ENCODE measurements around the gene SMIM20. TPM values are rescaled to one million over a fixed set of nuclear protein-coding genes. Genes with fewer than 3 reads are reported as not detected.

Gene SMIM20
- total and polyA plus RNA-seq, 4 experiments from 2014 or later = 16.9 to 78.9 (median 33.0) TPM

DNA sequence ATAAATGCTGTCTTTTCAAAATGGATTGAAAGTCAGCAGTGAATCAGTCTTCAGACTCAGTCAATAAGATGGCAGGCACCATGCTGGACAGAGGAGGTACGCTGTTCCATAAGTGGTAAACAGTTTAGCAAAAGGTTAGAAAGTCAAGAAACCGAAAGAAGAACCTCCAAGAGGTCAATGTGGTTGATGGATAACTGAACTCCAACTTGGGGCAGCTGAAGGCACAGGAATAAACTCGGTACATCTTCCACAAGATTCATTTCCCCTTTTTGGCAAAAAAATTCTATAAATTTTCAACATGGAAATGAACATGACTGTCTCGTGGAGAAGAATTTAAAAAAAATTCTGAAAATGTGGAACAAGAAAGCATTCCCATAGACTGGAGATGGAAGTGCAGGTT, 32.8 kb upstream of the SMIM20 start:
- Mint-ChIP-seq H3K4me1 (no peaks in the 10 kb centered on the region), H3K36me3 (no peaks in the 10 kb centered on the region), H3K4me3 (no peak overlapping the region), H3K27ac (no peak overlapping the region), H3K9me3 (peaks cover 0 to 2% (median 0%) of the 10 kb centered on the region in 8 donors), H3K27me3 (peaks cover 0 to 6% of the 10 kb centered on the region in 2 donors)
- no peak overlapping the region for H3K4me3 ChIP-seq (ENCODE audit: low read length in 2 of 2)
- no peak for DNase-seq
- intact Hi-C loops (cut with micrococcal nuclease) = no loop called here
- H3K27me3 ChIP-seq (ENCODE audit: insufficient read depth, low read length) = no peaks in the 10 kb centered on the region
- H3K4me1 ChIP-seq (ENCODE audit: insufficient read depth, low read length) = no peaks in the 10 kb centered on the region
- no peaks in the 10 kb centered on the region for H3K9me3 ChIP-seq (ENCODE audit: control insufficient read depth in 1 of 2, low read length in 2 of 2)
- no peak overlapping the region for H3K27ac ChIP-seq (ENCODE audit: low read depth, low read length)
- ChIA-PET CTCF (ENCODE audit: partially characterized antibody) (no interaction called here), POLR2A (ENCODE audit: partially characterized antibody) (no interaction called here)
- H3K36me3 ChIP-seq (ENCODE audit: insufficient read depth, low read length) = no peaks in the 10 kb centered on the region

DNA sequence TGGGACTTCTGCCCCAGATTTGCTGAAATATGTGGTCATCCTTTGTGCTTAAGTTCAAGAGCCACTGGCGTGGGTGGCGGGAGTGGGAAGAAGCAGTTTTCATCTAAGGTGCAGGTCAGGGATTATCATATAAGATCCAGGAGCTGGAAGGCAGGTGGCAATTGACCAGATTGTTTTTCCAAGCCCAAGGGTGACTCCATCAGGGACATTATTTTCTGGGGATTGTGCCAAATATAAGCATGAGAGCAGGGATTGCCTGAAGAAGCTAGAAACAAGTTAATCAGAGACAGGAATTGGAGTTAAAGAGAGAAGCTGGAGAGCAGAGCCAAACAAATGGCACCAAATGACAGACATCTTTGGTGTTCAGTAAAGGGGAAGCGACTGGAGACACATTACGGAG, 31.8 kb upstream of the SMIM20 start:
- Histone ChIP-seq H3K36me3 (ENCODE audit: insufficient read depth, low read length) (no peaks in the 10 kb centered on the region), H3K27me3 (ENCODE audit: insufficient read depth, low read length) (no peaks in the 10 kb centered on the region), H3K27ac (ENCODE audit: low read depth, low read length) (no peak overlapping the region), H3K4me3 (ENCODE audit: low read length in 2 of 2) (no peak overlapping the region), H3K9me3 (ENCODE audit: control insufficient read depth in 1 of 2, low read length in 2 of 2) (no peaks in the 10 kb centered on the region), H3K4me1 (ENCODE audit: insufficient read depth, low read length) (no peaks in the 10 kb centered on the region)
- intact Hi-C loops (cut with micrococcal nuclease) = no loop called here
- POLR2A ChIA-PET (ENCODE audit: partially characterized antibody) = no interaction called here
- peak overlapping the region in 1 of 7 donors; percentile 70 for H3K27ac Mint-ChIP-seq
- H3K27me3 Mint-ChIP-seq = peaks cover 0 to 6% of the 10 kb centered on the region in 2 donors
- no peak for DNase-seq
- H3K9me3 Mint-ChIP-seq = peaks cover 0 to 2% (median 0%) of the 10 kb centered on the region in 8 donors
- no peaks in the 10 kb centered on the region for H3K4me1 Mint-ChIP-seq
- no peak overlapping the region for H3K4me3 Mint-ChIP-seq
- H3K36me3 Mint-ChIP-seq = no peaks in the 10 kb centered on the region
- CTCF ChIA-PET (ENCODE audit: partially characterized antibody) = no interaction called here

DNA sequence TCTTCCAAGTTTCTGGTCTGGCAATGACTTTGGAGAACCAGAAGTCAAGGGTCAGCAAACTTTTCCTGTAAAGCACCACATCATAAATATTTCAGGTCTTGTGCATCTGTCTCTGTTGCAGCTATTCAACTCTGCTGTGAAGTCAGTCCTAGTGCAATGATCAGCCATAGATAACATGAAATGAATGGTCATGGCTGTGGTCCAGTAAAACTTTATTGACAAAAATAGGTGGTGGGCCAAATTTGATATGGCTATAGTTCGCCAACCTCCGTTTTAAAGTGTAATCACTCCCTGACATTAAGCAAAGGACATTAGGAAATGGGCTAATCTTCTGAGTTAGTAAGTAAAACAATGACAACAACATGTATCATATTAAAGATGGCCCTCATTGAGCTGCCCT, 30.5 kb upstream of the SMIM20 start:
- H3K4me3 Mint-ChIP-seq = no peak overlapping the region
- peaks cover 0 to 2% (median 0%) of the 10 kb centered on the region in 8 donors for H3K9me3 Mint-ChIP-seq
- ChIA-PET POLR2A (ENCODE audit: partially characterized antibody) (no interaction called here), CTCF (ENCODE audit: partially characterized antibody) (no interaction called here)
- no peak for DNase-seq
- Histone ChIP-seq H3K9me3 (ENCODE audit: control insufficient read depth in 1 of 2, low read length in 2 of 2) (no peaks in the 10 kb centered on the region), H3K27me3 (ENCODE audit: insufficient read depth, low read length) (no peaks in the 10 kb centered on the region), H3K36me3 (ENCODE audit: insufficient read depth, low read length) (no peaks in the 10 kb centered on the region), H3K4me1 (ENCODE audit: insufficient read depth, low read length) (no peaks in the 10 kb centered on the region), H3K27ac (ENCODE audit: low read depth, low read length) (no peak overlapping the region), H3K4me3 (ENCODE audit: low read length in 2 of 2) (no peak overlapping the region)
- intact Hi-C loops (cut with micrococcal nuclease) = no loop called here
- H3K27me3 Mint-ChIP-seq = peaks cover 0 to 6% of the 10 kb centered on the region in 2 donors
- H3K36me3 Mint-ChIP-seq = no peaks in the 10 kb centered on the region
- no peak overlapping the region for H3K27ac Mint-ChIP-seq
- H3K4me1 Mint-ChIP-seq = peaks cover 0 to under 1% (median 0%) of the 10 kb centered on the region in 4 donors

DNA sequence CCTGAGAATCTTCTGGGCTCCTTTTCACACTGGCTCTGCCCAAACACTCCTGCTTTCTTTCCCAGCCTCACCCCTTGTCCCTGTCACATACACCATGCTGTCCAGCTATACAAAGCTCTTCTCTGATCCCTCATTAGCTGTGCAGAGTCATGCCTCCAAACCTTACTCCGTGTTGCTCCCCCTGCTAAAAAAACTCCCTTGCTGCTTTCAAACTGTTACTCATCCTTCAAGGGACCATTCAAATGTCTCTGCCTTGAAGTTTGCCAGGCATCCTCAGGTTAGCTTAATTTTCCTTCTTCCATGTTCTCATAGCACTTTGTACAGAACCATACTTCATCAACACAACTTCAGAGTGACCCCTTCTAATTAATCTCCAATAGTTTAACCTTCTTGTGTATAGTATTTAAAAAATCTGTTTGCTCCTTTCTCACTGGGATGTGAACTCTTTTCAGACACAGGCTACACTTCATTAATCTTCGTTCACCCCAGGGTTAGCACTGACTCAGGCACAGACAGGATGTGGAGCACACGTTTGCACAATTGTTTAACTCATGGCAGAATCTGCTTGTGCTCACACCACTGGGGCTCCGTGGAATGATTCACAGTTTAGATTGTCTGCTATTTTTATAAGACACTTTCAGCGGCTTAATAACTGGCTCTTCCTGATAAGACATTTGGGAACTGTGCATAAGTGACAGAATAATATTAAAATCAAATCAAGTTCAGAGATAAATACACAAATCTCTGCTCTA, 29.8 kb upstream of the SMIM20 start:
- H3K9me3 Mint-ChIP-seq = peaks cover 0 to 2% (median 0%) of the 10 kb centered on the region in 8 donors
- no peaks in the 10 kb centered on the region for H3K36me3 ChIP-seq (ENCODE audit: insufficient read depth, low read length)
- no peaks in the 10 kb centered on the region for H3K36me3 Mint-ChIP-seq
- POLR2A ChIA-PET (ENCODE audit: partially characterized antibody) = no interaction called here
- peaks cover 0 to 6% of the 10 kb centered on the region in 2 donors for H3K27me3 Mint-ChIP-seq
- CTCF ChIA-PET (ENCODE audit: partially characterized antibody) = no interaction called here
- H3K4me3 ChIP-seq (ENCODE audit: low read length in 2 of 2) = no peak overlapping the region
- H3K27ac ChIP-seq (ENCODE audit: low read depth, low read length) = no peak overlapping the region
- H3K4me3 Mint-ChIP-seq = no peak overlapping the region
- H3K4me1 ChIP-seq (ENCODE audit: insufficient read depth, low read length) = no peaks in the 10 kb centered on the region
- H3K9me3 ChIP-seq (ENCODE audit: control insufficient read depth in 1 of 2, low read length in 2 of 2) = no peaks in the 10 kb centered on the region
- peaks cover 0 to 4% (median 0%) of the 10 kb centered on the region in 4 donors for H3K4me1 Mint-ChIP-seq
- intact Hi-C loops (cut with micrococcal nuclease) = no loop called here
- no peaks in the 10 kb centered on the region for H3K27me3 ChIP-seq (ENCODE audit: insufficient read depth, low read length)
- no peak for DNase-seq
- no peak overlapping the region for H3K27ac Mint-ChIP-seq

DNA sequence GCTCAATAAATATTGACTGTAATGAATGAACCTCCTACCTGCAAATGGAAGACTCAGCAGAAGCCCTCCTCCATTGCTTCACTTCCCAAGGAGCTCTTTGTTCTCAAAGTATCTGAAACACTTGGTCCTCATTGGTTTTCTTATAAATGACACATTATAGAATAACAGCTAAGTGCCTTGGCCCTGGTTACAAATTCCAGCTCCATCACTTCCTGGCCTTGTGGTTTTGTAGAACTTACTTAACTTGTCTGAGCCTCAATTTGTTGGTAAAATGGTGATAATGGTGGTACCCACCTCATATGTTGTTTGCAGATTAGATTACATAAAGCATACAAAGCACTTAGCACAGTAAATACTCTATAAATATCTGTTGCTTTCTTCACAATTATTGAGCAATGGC, 25.2 kb upstream of the SMIM20 start:
- H3K9me3 Mint-ChIP-seq = no peaks in the 10 kb centered on the region
- ChIA-PET POLR2A (ENCODE audit: partially characterized antibody) (no interaction called here), CTCF (ENCODE audit: partially characterized antibody) (interaction anchor here (0.7 kb wide), 1 partner anchor 60 kb away, joined by 3 read pairs; no protein-coding TSS in a partner anchor)
- no peaks in the 10 kb centered on the region for H3K27me3 ChIP-seq (ENCODE audit: insufficient read depth, low read length)
- no peak overlapping the region for H3K27ac ChIP-seq (ENCODE audit: low read depth, low read length)
- peaks cover 0 to 3% of the 10 kb centered on the region in 2 donors for H3K36me3 Mint-ChIP-seq
- no peak overlapping the region for H3K4me3 ChIP-seq (ENCODE audit: low read length in 2 of 2)
- H3K36me3 ChIP-seq (ENCODE audit: insufficient read depth, low read length) = no peaks in the 10 kb centered on the region
- no peak overlapping the region for H3K4me3 Mint-ChIP-seq
- no peaks in the 10 kb centered on the region for H3K9me3 ChIP-seq (ENCODE audit: control insufficient read depth in 1 of 2, low read length in 2 of 2)
- intact Hi-C loops (cut with micrococcal nuclease) = no loop called here
- no peak overlapping the region for H3K27ac Mint-ChIP-seq
- H3K4me1 Mint-ChIP-seq = peaks cover 0 to 4% (median 0%) of the 10 kb centered on the region in 4 donors
- no peaks in the 10 kb centered on the region for H3K27me3 Mint-ChIP-seq
- DNase-seq = no peak
- H3K4me1 ChIP-seq (ENCODE audit: insufficient read depth, low read length) = no peaks in the 10 kb centered on the region

DNA sequence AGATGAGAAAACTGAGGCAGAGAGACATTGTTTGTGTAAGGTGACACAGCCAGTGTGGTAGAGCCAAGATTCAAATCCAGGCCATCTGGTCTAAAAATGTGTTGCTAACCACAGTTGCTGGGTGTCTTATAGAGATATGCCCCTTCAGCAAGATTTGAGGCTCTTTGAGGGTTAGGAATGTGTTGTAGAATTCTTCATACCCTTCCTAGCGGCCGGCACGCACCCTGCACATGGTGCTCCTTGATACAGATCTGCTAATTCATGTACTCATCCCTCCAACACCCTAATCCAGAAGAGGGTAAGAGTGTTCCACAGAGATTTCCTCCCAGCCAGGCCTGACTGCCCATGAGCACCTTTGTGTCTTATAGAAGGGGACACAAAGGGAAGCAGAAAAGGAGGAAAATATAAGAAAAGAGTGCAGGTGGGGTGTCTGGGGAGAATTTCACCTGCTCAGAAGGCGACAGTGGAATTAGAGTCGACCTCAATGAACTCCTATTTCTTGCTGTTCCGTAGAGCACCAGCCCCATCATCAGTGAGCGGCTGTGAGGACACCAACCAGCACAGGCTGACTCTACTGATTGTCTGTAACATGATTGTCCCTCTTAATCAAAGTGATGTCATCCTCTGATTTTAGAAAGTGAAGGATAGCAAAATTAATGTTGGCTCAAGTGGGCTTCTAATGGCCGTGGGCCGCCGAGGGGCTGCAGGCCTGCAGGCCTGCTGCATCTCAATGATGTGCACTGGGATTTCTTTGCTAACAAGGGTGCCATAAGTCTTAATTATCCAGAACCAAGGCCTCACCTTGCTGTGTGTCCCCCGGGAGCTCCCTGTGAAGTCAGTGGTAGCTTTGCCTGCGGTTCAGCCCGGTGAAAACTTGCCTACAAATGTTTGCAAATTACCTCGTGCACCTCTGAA, 24.2 kb upstream of the SMIM20 start:
- Histone ChIP-seq H3K9me3 (ENCODE audit: control insufficient read depth in 1 of 2, low read length in 2 of 2) (no peaks in the 10 kb centered on the region), H3K27me3 (ENCODE audit: insufficient read depth, low read length) (no peaks in the 10 kb centered on the region), H3K36me3 (ENCODE audit: insufficient read depth, low read length) (no peaks in the 10 kb centered on the region), H3K27ac (ENCODE audit: low read depth, low read length) (no peak overlapping the region), H3K4me1 (ENCODE audit: insufficient read depth, low read length) (no peaks in the 10 kb centered on the region), H3K4me3 (ENCODE audit: low read length in 2 of 2) (no peak overlapping the region)
- Mint-ChIP-seq H3K4me3 (no peak overlapping the region), H3K27me3 (no peaks in the 10 kb centered on the region), H3K36me3 (peaks cover 0 to 3% of the 10 kb centered on the region in 2 donors), H3K9me3 (no peaks in the 10 kb centered on the region), H3K27ac (no peak overlapping the region), H3K4me1 (peaks cover 0 to 4% (median 0%) of the 10 kb centered on the region in 4 donors)
- CTCF ChIA-PET (ENCODE audit: partially characterized antibody) = no interaction called here
- DNase-seq = no peak
- POLR2A ChIA-PET (ENCODE audit: partially characterized antibody) = no interaction called here
- intact Hi-C loops (cut with micrococcal nuclease) = no loop called here
